Adrenal gland (tissue), 12 donors: ENCODE data around the gene SETX. TPM values are rescaled to one million over a fixed set of nuclear protein-coding genes. Genes with fewer than 3 reads are reported as not detected.

ENCODE experiments used
- DNase-seq, 7 donors: peaks; one replicate each; pipeline ENCODE4 v3.0.0-alpha.2; 2019 to 2020
- H3K27ac ChIP-seq, 5 donors: fragments of 200-600 bp; sonication (generic) in 4 of 5; 1 replicate in 3 of 5; 2 replicates in 2 of 5; pipeline versions ENCODE4 v1.5.1 to v1.8.0; 2016 to 2020; ENCODE audit warnings: mild to moderate bottlenecking in 1 of 5
- H3K27me3 ChIP-seq: fragments of 200-600 bp; 2 replicates; pipeline ENCODE4 v1.8.0; 2021
- H3K36me3 ChIP-seq, 2 donors: fragments of 200-600 bp; replicated peaks in 1 of 2; 1 replicate in 1 of 2; 2 replicates in 1 of 2; pipeline versions ENCODE4 v1.5.1 to v1.8.0; 2018 to 2022
- H3K4me1 ChIP-seq, 2 donors: fragments of 200-600 bp; replicated peaks in 1 of 2; 1 replicate in 1 of 2; 2 replicates in 1 of 2; pipeline versions ENCODE4 v1.5.1 to v1.8.0; 2018 to 2021
- H3K4me3 ChIP-seq, 4 donors: fragments of 200-600 bp; sonication (generic) in 3 of 4; one replicate each; pipeline ENCODE4 v1.5.1; 2016 to 2018
- H3K9me3 ChIP-seq, 3 donors: fragments of 200-600 bp; sonication (generic) in 1 of 3; replicated peaks in 1 of 3; 1 replicate in 2 of 3; 2 replicates in 1 of 3; pipeline versions ENCODE4 v1.5.1 to v1.8.0; 2016 to 2021
- CTCF ChIP-seq, 6 experiments: fragments of 450-650 bp in 4 of 6; fragments of 200-600 bp in 2 of 6; sonication (generic) in 1 of 6; IDR thresholded peaks; 1 replicate in 5 of 6; 2 replicates in 1 of 6; pipeline versions ENCODE4 v1.5.1 to v1.8.0; 2016 to 2021; ENCODE audit warnings: antibody characterized with exemption in 6 of 6, mild to moderate bottlenecking in 2 of 6, moderate library complexity in 1 of 6
- POLR2A ChIP-seq, 2 donors: fragments of 450-650 bp; IDR thresholded peaks; one replicate each; pipeline ENCODE4 v1.6.1; 2017; ENCODE audit warnings: antibody characterized with exemption in 2 of 2, mild to moderate bottlenecking in 2 of 2, moderate library complexity in 1 of 2
- WGBS, 4 donors: extraction: QIAGEN DNeasy Blood & Tissue Kit in 2 of 4; methylation state at CpG; one replicate each; pipeline versions ENCODE4 v1.1.5 to v1.1.7; 2013 to 2017; 5-methylcytosine and 5-hydroxymethylcytosine counted together
- intact Hi-C, 2 donors: fragments of 100-400 bp; cut with DNase I; formaldehyde crosslinking; loops; one replicate each; pipeline versions ENCODE4 v1.14.1 to v1.15.0; 2022 to 2023
- polyA plus RNA-seq, 3 donors: library from polyadenylated mRNA; stranded (reverse); fragments of 200-250 nt in 2 of 3; fragments of 350-450 nt in 1 of 3; fragmentation: Illumina TruSeq in 1 of 3; extraction: RNeasy Lipid Tissue Mini Kit (QIAGEN cat#74804) in 1 of 3; gene quantifications; one replicate each; pipeline ENCODE4 v1.2.3, GENCODE V29; 2013 to 2014
- total RNA-seq, 9 donors: library from RNA; depleted of rRNA in 4 of 9; stranded (reverse); fragments of >200 nt in 4 of 9; fragments of 120-200 nt in 1 of 9; fragmentation: NEBNext Ultra II Directional in 1 of 9; extraction: Animal tissue kit (Norgen Biotek cat#: 25700) in 1 of 9; gene quantifications; one replicate each; pipeline versions ENCODE4 v1.1.0 to v1.2.4, GENCODE V29; 2013 to 2023
- donor health status: healthy with polysubstance abuse.
- donor health status: Bipolar disorder and iron deficiency.
- donor health status: DM: yes; HTN: yes; CAD: no.
- donor health status: DM: no; HTN: no; CAD: no.
- donor health status: DM: no; HTN: no; CAD: no.
- donor health status: DM: yes; HTN: yes; CAD: no.

Gene SETX
- total and polyA plus RNA-seq, 12 donors, result 20.3 to 71.7 (median 42.6) TPM

GRCh38 chr9:132237481-132237880 is 117.3 kb downstream of the SETX start:
- no peaks in the 10 kb centered on the region for H3K36me3 ChIP-seq
- H3K4me3 ChIP-seq, result no peak overlapping the region
- no peaks in the 10 kb centered on the region for H3K9me3 ChIP-seq
- peak in 5 of 7 donors; percentile 57 to 70 (median 63) for DNase-seq
- peaks cover 0 to 11% of the 10 kb centered on the region in 2 donors for H3K4me1 ChIP-seq
- H3K27ac ChIP-seq, result no peak overlapping the region
- H3K27me3 ChIP-seq, result no peaks in the 10 kb centered on the region
- TF ChIP-seq POLR2A (IDR thresholded peaks at IDR 0.05), result no peak
- TF ChIP-seq CTCF (IDR thresholded peaks at IDR 0.05), result no peak
- WGBS, 4 donors, result 41 to 86% (median 45%) methylated on average over 4 to 9 of the region's 9 CpGs
- intact Hi-C loops, result loop anchor here (5.0 kb wide), 2 partner anchors 70 to 475 kb away; no protein-coding TSS in a partner anchor

- Histone ChIP-seq H3K27ac (no peak overlapping the region), H3K9me3 (no peaks in the 10 kb centered on the region), H3K4me3 (no peak overlapping the region), H3K27me3 (no peaks in the 10 kb centered on the region), H3K36me3 (no peaks in the 10 kb centered on the region), H3K4me1 (peaks cover 0 to 11% of the 10 kb centered on the region in 2 donors)
- DNase-seq, result no peak
- WGBS, 4 donors, result 41 to 66% (median 50%) methylated on average over 12 to 18 of the region's 18 CpGs
- intact Hi-C loops, result loop anchor here (5.0 kb wide), 2 partner anchors 69 to 474 kb away; no protein-coding TSS in a partner anchor
- TF ChIP-seq POLR2A (IDR thresholded peaks at IDR 0.05) (no peak), CTCF (IDR thresholded peaks at IDR 0.05) (peak in 2 of 6 experiments; percentile 32 to 43)
Measured at GRCh38 chr9:132236662-132237311, 118.0 kb downstream of the SETX start.

- WGBS, 4 donors, result 38 to 44% (median 40%) methylated on average over 17 to 19 of the region's 19 CpGs
- no peak overlapping the region for H3K4me3 ChIP-seq
Measured at GRCh38 chr9:132235894-132236661, 118.7 kb downstream of the SETX start.

More at GRCh38 chr9:132235894-132236661, 118.7 kb downstream of the SETX start:
- TF ChIP-seq POLR2A (IDR thresholded peaks at IDR 0.05), result no peak
- peak; percentile 82 to 96 (median 90) for TF ChIP-seq CTCF (IDR thresholded peaks at IDR 0.05)
- intact Hi-C loops, result loop anchor here (5.0 kb wide), 2 partner anchors 69 to 474 kb away; no protein-coding TSS in a partner anchor
- no peaks in the 10 kb centered on the region for H3K36me3 ChIP-seq
- H3K4me1 ChIP-seq, result peaks cover 0 to 7% of the 10 kb centered on the region in 2 donors
- no peak overlapping the region for H3K27ac ChIP-seq
- peaks cover 4% of the 10 kb centered on the region for H3K27me3 ChIP-seq
- DNase-seq, result peak; percentile 68 to 90 (median 81)
- no peaks in the 10 kb centered on the region for H3K9me3 ChIP-seq
